GM18505 (cell line): ENCODE results near the gene RNF168.
"Not testable (repeated sequence)": the region's sequence is repeated elsewhere in the genome, so short reads cannot be mapped to it uniquely, and the experiment has no call there.

Experiments used
- ATAC-seq: cut with Tn5 transposase; IDR thresholded peaks from one replicate; pipeline ENCODE4 v1.9.1; 2021; ENCODE audit not compliant: unreplicated experiment
- POLR2A ChIP-seq: IDR thresholded peaks from 4 replicates; pipeline ENCODE4 v1.6.1; 2011; ENCODE audit warnings: borderline replicate concordance; ENCODE audit not compliant: insufficient read depth, insufficient read length; ENCODE audit errors: extremely low read depth

The RNF168 gene

DNA sequence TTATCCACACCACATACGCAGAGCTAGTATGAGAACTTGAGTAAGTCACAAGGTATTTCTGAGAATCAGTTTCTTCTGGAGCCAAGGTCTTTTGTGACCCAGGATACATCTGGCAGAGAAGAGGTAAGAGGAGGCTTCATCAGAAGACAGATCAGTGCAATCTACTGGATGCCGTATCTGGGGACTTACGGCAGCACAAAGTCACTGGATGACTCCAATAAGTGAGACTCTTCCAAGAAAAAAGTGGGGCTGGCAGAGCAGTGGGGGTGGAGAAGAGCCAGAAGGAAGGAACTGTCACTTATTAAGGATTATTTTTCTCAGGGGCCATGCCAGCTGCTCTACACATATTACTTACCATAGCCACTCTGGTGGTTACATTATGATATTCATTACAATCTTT is 39.8 kb downstream of the RNF168 start:
- no peak for ATAC-seq
- no peak for TF ChIP-seq POLR2A

DNA sequence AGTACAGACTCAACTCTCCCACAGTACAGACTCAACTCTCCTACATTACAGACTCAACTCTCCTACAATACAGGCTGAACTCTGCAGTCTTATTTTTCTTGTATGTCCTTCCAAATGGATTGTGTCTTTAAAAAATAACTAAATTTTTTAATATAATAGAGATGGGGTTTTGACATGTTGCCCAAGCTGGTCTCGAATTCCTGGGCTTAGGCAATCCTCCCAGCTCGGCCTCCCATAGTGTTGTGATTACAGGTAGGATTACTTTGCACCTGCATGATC is 40.2 kb downstream of the RNF168 start:
- TF ChIP-seq POLR2A: no peak
- no peak for ATAC-seq

DNA sequence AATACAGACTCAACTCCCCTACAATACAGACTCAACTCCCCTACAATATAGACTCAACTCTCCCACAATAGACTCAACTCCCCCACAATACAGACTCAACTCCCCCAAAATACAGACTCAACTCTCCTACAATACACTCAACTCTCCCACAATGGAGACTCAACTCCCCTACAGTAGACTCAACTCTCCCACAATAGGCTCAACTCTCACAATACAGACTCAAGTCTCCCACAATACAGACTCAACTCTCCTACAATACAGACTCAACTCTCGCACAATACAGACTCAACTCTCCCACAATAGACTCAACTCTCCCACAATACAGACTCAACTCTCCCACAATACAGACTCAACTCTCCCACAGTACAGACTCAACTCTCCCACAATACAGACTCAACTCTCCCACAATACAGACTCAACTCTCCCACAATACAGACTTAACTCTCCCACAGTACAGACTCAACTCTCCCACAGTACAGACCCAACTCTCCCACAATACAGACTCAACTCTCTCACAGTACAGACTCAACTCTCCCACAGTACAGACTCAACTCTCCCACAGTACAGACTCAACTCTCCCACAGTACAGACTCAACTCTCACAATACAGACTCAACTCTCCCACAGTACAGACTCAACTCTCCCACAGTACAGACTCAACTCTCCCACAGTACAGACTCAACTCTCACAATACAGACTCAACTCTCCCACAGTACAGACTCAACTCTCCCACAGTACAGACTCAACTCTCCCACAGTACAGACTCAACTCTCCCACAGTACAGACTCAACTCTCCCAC is 40.7 kb downstream of the RNF168 start:
- not testable (repeated sequence) for ATAC-seq

DNA sequence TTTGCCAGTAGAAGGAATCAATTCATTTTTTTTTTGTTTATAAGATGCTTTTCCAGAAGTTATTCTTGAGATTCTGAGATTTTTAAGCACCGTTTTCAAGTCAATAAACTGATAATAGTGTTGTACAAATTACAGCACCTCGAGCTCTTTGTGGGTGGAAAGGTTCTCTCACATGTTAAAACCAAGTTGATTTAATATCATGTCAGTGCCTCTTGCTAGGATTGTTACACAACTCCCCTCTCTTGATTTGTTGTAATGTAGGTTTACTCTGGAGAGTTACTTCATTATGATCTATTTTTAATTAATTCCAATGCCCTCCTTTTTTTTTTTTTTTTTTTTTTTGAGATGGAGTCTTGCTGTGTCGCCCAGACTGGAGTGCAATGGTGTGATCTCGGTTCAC is 45.5 kb downstream of the RNF168 start:
- no peak for TF ChIP-seq POLR2A
- ATAC-seq: no peak

DNA sequence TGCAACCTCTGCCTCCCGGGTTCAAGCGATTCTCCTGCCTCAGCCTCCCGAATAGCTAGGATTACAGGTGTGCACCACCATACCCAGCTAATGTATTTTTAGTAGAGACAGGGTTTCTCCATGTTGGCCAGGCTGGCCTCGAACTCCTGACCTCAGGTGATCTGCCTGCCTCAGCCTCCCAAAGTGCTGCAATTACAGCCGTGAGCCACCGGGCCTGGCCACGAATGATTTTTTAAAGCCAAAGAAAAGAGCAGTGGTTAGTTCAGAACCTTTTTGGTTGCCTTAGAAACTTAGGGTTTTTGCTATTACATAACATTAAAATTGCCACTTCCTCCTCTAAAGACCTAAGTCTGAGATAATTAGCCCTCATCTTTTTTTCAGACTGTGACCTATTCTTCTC is 46.1 kb downstream of the RNF168 start:
- ATAC-seq: not testable (repeated sequence)

DNA sequence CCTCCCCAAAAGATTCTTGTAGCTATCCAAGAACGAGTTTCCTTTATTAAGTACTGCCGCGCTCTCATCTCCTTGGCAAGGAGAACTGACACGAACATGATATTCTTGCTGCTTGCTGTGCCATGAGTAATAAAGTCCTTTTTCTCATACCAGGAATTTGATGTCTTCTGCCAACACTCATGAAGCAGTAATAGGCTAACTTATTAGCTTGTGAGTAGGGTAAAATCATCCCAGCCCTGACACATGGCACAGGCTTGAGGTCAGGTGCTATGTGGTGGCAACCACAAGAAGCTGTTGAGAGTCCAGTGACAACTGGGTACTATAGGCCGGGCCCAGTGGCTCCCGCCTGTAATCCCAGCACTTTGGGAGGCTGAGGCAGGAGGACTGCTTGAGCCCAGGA is 48.6 kb downstream of the RNF168 start:
- no peak for ATAC-seq
- TF ChIP-seq POLR2A: no peak

DNA sequence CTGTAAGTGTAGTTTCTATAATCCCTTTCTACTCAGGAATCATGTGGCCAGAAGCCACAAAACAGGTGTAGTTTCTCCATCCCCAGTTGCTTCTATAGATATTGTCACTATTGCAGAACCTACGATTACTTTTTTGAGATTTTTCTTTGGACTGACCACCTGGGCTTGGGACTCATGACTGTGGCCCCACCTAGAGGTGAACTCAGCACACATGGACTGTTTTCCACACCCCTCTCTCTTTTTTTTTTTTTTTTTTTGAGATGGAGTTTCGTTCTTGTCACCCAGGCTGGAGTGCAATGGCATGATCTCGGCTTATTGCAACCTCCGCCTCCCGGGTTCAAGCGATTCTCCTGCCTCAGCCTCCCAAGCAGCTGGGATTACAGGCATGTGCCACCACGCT is 58.2 kb downstream of the RNF168 start:
- not testable (repeated sequence) for ATAC-seq

DNA sequence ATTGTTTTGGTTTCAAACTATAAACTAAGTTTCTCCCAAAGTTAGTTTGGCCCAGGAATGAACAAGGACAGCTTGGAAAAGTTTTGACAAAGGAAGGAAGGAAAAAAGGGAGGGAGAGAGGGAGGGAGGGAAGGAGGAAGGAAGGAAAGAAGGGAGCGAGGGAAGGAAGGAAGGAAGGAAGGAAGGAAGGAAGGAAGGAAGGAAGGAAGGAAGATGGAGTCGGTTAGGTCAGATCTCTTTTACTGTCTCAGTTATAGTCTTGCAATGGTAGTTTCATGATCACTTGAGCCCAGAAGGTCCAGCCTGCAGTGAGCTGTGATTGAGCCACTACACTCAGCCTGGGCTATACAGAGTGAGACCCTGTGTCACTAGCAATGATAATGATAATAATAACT is 59.1 kb downstream of the RNF168 start:
- TF ChIP-seq POLR2A: no peak
- ATAC-seq: no peak

DNA sequence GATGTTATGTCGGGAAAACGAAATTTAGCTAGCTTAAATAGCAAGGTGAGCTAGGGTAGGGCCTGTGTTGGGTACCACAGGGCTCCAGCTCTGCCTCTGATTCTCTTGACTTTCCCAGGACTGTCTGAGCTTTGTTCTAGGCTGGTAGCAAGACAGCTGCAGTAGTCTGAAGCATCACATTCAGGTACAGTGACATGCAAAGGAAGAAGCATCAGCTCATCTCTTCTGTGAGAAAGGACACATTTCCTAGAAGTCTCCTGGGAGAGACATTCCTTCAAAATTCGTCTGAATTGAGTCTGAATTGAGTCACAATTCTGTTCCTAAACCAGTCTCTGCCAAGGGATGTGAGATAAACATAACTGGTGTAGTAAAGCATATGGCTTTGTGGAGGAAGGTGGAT is 62.9 kb downstream of the RNF168 start:
- ATAC-seq: no peak

DNA sequence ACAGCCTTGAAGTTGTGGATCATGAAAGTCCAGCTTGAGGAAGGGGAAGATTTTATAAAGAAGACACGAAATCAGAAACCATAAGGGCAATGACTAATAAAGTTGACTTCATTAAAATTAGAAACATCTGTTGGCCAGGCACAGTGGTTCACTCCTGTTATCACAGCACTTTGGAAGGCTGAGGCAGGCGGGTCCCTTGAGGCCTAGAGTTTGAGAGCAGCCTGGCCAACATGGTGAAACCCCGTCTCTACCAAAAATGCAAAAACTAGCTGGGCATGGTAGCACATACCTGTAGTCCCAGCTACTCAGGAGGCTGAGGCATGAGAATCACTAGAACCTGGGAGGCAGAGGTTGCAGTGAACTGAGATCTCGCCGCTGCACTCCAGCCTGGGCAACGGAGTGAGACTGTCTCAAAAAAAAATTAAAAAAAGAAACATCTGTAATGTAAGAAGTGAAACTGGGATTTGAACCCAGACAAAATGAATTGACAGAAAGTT is 63.5 kb downstream of the RNF168 start:
- no peak for ATAC-seq

More for the DNA sequence above, 62.9 kb downstream of the RNF168 start:
- no peak for TF ChIP-seq POLR2A

DNA sequence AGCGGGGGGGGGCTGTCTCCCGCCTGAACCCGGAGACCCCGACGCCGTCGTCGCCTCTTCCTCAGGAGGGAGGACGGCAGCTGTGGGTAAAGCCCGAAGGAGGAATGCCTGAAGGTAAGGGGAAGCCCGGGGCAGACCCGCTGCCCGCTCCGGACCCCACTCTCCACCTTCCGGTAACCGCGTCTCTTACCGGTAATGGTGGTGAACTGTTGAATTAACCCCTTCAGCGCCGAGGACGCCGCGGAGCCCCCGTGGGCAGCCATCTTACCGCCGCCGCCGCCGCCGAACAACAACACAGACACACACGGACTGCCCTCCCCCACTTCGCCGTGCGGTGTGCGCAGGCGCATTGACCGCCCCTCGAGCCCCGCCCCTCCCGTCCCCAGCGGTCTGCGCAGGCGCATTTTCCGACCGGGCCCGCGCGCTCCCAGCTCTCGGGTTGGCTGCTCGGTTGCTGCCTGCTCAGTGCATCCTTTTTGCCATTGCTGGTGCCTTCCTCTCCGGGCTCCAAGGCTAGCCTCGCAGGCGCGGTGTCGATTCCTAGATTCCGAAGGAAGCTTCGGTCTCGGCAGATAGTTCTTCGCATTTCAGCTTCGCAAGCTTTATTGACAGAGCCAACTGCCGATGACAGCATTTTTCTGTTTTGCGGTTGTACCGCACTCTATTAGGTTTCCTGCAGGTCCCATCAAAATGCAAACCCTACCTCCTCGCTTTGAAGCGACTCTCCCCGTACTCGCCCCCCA is 71.3 kb downstream of the RNF168 start, which contains the start of gene UBXN7:
TSS of gene UBXN7 (minus strand) at position 291 of the 743 bp plus-strand sequence. CDS start at position 263, 28 bp downstream.
- peak; percentile 81 for ATAC-seq
- peak; percentile 85 for TF ChIP-seq POLR2A

More for the DNA sequence above, 63.5 kb downstream of the RNF168 start:
- TF ChIP-seq POLR2A: no peak

DNA sequence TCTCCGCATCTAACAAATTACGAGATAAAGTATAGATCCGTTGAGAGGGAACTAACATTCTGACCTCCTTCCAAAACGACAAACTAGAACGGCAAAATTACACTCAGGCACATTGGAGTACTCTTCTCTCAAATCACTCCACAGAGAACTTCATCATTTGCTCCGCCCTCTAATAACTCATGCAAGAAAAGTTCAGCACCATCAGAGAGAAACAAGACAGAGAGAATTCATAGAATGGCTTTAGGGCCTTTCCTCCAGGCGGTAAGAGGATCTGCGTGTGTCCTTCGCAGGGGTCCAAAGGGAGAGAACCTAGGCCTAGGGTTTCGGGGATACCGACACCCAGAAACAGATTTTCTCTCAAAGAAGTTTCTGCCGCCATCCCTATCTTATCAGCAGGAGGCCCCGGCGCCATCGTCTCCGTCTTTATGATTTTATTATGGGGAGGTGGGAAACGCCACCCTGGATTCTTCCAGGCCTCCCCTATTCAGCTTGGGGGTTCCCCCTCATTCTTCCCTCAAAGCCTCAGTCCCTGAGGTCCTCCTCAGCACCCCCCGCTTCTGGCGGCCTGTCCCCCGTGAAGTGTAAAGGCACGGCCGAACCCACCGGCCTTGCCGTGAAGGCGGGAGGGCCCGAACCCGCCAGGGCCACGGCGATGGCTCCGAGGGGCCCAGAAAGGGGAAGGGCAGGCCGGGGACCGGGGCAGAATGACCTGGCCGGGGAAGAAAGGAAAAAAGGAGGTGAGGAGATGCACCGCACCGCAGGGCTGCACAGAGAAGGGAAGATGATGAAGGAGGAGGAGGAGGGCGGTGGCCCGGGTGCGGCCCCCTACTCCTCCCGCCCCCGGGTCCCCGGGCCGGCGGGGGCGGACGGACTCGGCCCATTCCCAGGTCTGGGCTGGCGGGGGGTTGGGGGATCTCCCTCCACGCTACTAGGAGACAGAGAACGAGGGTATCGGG is 72.1 kb downstream of the RNF168 start:
- TF ChIP-seq POLR2A: no peak
- ATAC-seq: peak; percentile 26

DNA sequence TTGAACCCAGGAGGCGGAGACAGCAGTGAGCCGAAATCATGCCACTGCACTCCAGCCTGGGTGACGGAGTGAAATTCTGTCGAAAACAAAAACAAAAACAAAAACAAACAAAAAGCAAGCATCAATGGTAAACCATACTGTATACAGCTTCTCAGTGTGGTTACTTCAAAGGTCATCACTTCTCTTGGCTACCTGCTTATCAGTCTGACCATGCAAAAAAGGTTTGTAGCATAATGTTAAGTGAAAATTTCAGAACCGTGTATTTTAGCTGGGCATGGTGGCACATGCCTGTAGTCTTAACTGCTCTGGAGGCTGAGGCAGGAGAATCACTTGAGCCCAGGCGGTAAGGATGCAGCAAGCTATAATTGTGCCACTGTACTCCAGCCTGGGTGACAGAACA is 75.5 kb downstream of the RNF168 start:
- no peak for ATAC-seq
- TF ChIP-seq POLR2A: no peak

DNA sequence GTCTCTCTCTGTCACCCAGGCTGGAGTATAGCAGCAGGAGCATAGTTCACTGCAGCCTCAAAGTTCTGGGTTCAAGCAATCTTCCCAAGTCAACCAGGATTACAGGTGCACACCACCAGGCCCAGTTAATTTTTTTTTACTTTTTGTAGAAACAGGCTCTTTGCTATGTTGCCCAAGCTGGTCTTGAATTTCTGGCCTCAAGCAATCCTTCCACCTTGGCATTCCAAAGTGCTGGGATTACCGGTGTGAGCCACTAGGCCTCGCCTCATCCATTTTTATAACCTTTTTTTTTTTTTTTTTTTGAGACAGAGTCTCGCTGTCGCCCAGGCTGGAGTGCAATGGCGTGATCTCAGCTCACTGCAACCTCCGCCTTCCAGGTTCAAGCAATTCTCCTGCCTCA is 79.1 kb downstream of the RNF168 start:
- not testable (repeated sequence) for ATAC-seq
